Sigmoid colon (tissue), 4 donors: ENCODE measurements around the gene ENGASE.

Experiments
- CTCF ChIP-seq, 4 experiments: fragments of 450-650 bp in 3 of 4; fragments of 200-600 bp in 1 of 4; IDR thresholded peaks; one replicate each; pipeline ENCODE4 v1.5.1; 2016 to 2019; ENCODE audit warnings: antibody characterized with exemption in 4 of 4, mild to moderate bottlenecking in 3 of 4, moderate library complexity in 2 of 4
- EP300 ChIP-seq, 4 donors: sonication (generic); formaldehyde crosslinking; IDR thresholded peaks; one replicate each; pipeline ENCODE4 v1.6.1; 2017; ENCODE audit warnings: antibody characterized with exemption in 4 of 4
- POLR2A ChIP-seq, 2 donors: fragments of 450-650 bp; IDR thresholded peaks; one replicate each; pipeline ENCODE4 v1.6.1; 2016; ENCODE audit warnings: antibody characterized with exemption in 2 of 2, mild to moderate bottlenecking in 2 of 2, moderate library complexity in 2 of 2

DNA sequence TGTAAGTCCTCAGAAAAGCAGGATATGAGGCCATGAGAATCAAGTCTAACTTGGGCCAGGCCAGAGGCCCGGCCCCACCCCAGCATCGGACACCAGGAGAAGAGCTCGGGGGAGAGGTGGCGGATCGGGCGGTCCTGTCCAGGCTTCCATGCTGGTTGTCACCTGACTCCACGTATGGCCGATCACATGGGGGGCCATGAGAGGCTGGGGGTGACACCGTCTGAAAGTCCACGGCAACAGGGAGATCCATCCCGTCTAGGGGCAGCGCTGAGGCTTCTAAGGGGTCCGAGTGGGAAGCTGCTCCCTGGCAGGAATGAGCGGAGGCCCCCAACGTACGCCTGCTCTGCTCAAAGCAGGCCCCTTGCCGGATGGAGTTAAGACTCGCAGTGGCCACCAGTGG lies 25.8 kb downstream of the ENGASE start:
- TF ChIP-seq CTCF (IDR thresholded peaks at IDR 0.05) = no peak
- TF ChIP-seq POLR2A (IDR thresholded peaks at IDR 0.05) = no peak
- no peak for TF ChIP-seq EP300 (IDR thresholded peaks at IDR 0.05)
